HL-60 (cell line): ENCODE measurements around the gene GIT2.

Experiments
- DNase-seq, 2 experiments: peaks; one replicate each; pipeline ENCODE4 v3.0.0-alpha.2; 2010 to 2020; ENCODE audit warnings: low read depth in 1 of 2, low spot score in 1 of 2
- H3K27ac ChIP-seq: fragments of 250-450 bp; sonication (Bioruptor Pico); replicated peaks from 2 replicates; pipeline ENCODE4 v1.5.1; 2020; ENCODE audit warnings: mild to moderate bottlenecking, moderate library complexity
- H3K27me3 ChIP-seq: fragments of 250-450 bp; sonication (Bioruptor Pico); 2 replicates; pipeline ENCODE4 v1.5.1; 2021; ENCODE audit warnings: mild to moderate bottlenecking, moderate library complexity; ENCODE audit not compliant: insufficient read depth, poor library complexity, severe bottlenecking
- H3K4me3 ChIP-seq: replicated peaks from 2 replicates; pipeline ENCODE4 v1.5.1; 2011; ENCODE audit warnings: mild to moderate bottlenecking, control low read depth, low read length; ENCODE audit not compliant: insufficient read depth
- CTCF ChIP-seq: IDR thresholded peaks from one replicate; pipeline ENCODE4 v1.5.1; 2011; ENCODE audit warnings: low read length, control low read depth, inconsistent platforms; ENCODE audit not compliant: insufficient read depth
- GABPA ChIP-seq: IDR thresholded peaks from 2 replicates; pipeline ENCODE4 v1.6.1; 2012; ENCODE audit warnings: low read depth
- POLR2AphosphoS5 ChIP-seq: IDR thresholded peaks from 2 replicates; pipeline ENCODE4 v1.6.1; 2012; ENCODE audit warnings: low read depth
- REST ChIP-seq: IDR thresholded peaks from 2 replicates; pipeline ENCODE4 v1.6.1; 2012; ENCODE audit warnings: low read depth; ENCODE audit not compliant: insufficient replicate concordance
- SPI1 ChIP-seq: IDR thresholded peaks from 2 replicates; pipeline ENCODE4 v1.6.1; 2012; ENCODE audit warnings: low read depth, mild to moderate bottlenecking, borderline replicate concordance

The GIT2 gene

GRCh38 chr12:109881752-109882151 is 114.4 kb downstream of the GIT2 start:
- TF ChIP-seq GABPA, result no peak
- TF ChIP-seq REST, result no peak
- TF ChIP-seq CTCF, result no peak
- TF ChIP-seq POLR2AphosphoS5, result no peak
- no peak for TF ChIP-seq SPI1
- DNase-seq, result no peak
- no peak overlapping the region for H3K4me3 ChIP-seq
- no peaks in the 10 kb centered on the region for H3K27me3 ChIP-seq
- H3K27ac ChIP-seq, result no peak overlapping the region

GRCh38 chr12:109880938-109881337 is 115.2 kb downstream of the GIT2 start:
- Histone ChIP-seq H3K27me3 (no peaks in the 10 kb centered on the region), H3K4me3 (peak overlapping the region; percentile 72), H3K27ac (no peak overlapping the region)
- TF ChIP-seq POLR2AphosphoS5 (no peak), REST (no peak), GABPA (no peak), SPI1 (no peak), CTCF (no peak)
- no peak for DNase-seq

- DNase-seq, result peak; percentile 56 to 69
- Histone ChIP-seq H3K27ac (peak within 1 kb of the TSS; percentile 63), H3K4me3 (peak within 1 kb of the TSS; percentile 72), H3K27me3 (no peaks in the 10 kb centered on the region)
- TF ChIP-seq CTCF, result peak; percentile 26
- no peak for TF ChIP-seq GABPA
- TF ChIP-seq REST, result no peak
- peak; percentile 32; the same call in 1 of the 2 replicates for TF ChIP-seq SPI1
These were observed 115.9 kb downstream of the GIT2 start, which contains the start of gene GLTP for GRCh38 chr12:109880043-109880931. Gene GLTP (minus strand): TSS chr12:109880541. CDS start chr12:109880374, 167 bp downstream.
